H1 (cell line): ENCODE data around the gene NSDHL. TPM values are rescaled to one million over a fixed set of nuclear protein-coding genes. Genes with fewer than 3 reads are reported as not detected.

Experiments
- CTCF ChIA-PET: fragments of 300-600 bp; sonication (Branson Sonifier 250); formaldehyde crosslinking; loops from one replicate; lab custom pipeline; 2021; ENCODE audit not compliant: partially characterized antibody; lab: Charles Lee
- POLR2A ChIA-PET: fragments of 300-600 bp; sonication (Branson Sonifier 250); formaldehyde crosslinking; loops from one replicate; lab custom pipeline; 2021; ENCODE audit warnings: inconsistent platforms; ENCODE audit not compliant: partially characterized antibody; lab: Charles Lee
- DNase-seq, 2 experiments: peaks; one replicate each; pipeline versions ENCODE4 v3.0.0 to v3.0.0-alpha.2; 2010 to 2022; ENCODE audit warnings: low spot score in 2 of 2, low read depth in 1 of 2, mixed read lengths in 1 of 2
- FAIRE-seq: peaks from 2 replicates; lab custom pipeline; 2011; peaks lifted over from hg19 to GRCh38; lab: Jason Lieb, UNC
- H2AFZ ChIP-seq: 2 replicates; pipeline ENCODE4 v1.8.1; 2012; ENCODE audit warnings: low read length, inconsistent platforms
- H2AK5ac ChIP-seq: 2 replicates; pipeline ENCODE4 v1.6.1; 2013; ENCODE audit warnings: low read depth, low read length
- H2BK120ac ChIP-seq: replicated peaks from 2 replicates; pipeline ENCODE3; 2013; ENCODE audit warnings: low read depth, low read length, inconsistent platforms
- H2BK12ac ChIP-seq: 2 replicates; pipeline ENCODE4 v1.6.1; 2013; ENCODE audit warnings: low read depth, low read length
- H2BK15ac ChIP-seq: 2 replicates; pipeline ENCODE4 v1.6.1; 2013; ENCODE audit warnings: low read length
- H2BK20ac ChIP-seq: 2 replicates; pipeline ENCODE4 v1.6.1; 2013; ENCODE audit warnings: low read length
- H2BK5ac ChIP-seq: 2 replicates; pipeline ENCODE4 v1.6.1; 2013; ENCODE audit warnings: low read depth, low read length
- H3K14ac ChIP-seq: 2 replicates; pipeline ENCODE4 v1.6.1; 2013; ENCODE audit warnings: inconsistent platforms; ENCODE audit not compliant: insufficient read length
- H3K18ac ChIP-seq: 2 replicates; pipeline ENCODE4 v1.6.1; 2013; ENCODE audit warnings: low read length; ENCODE audit errors: extremely low read depth
- H3K23ac ChIP-seq: 2 replicates; pipeline ENCODE4 v1.6.1; 2013; ENCODE audit warnings: inconsistent platforms; ENCODE audit not compliant: insufficient read length
- H3K23me2 ChIP-seq: 2 replicates; pipeline ENCODE4 v1.6.1; 2013; ENCODE audit warnings: low read depth, low read length
- H3K27ac ChIP-seq: 2 replicates; pipeline ENCODE4 v1.6.1; 2011; ENCODE audit warnings: low read depth, low read length, inconsistent platforms
- H3K27me3 ChIP-seq, 4 experiments: replicated peaks in 1 of 4; 1 replicate in 1 of 4; 2 replicates in 3 of 4; pipeline versions ENCODE4 v1.6.1 to v1.8.1; 2011 to 2013; ENCODE audit warnings: low read length in 3 of 4, mild to moderate bottlenecking in 3 of 4, inconsistent platforms in 2 of 4, mixed read lengths in 2 of 4, moderate library complexity in 1 of 4; ENCODE audit not compliant: control insufficient read depth in 3 of 4, insufficient read depth in 3 of 4; ENCODE audit errors: extremely low read depth in 1 of 4
- H3K36me3 ChIP-seq, 4 experiments: 2 replicates each; pipeline versions ENCODE4 v1.6.1 to v1.8.1; 2011 to 2013; ENCODE audit warnings: mild to moderate bottlenecking in 4 of 4, low read length in 3 of 4, moderate library complexity in 2 of 4, control low read depth in 1 of 4, inconsistent platforms in 1 of 4; ENCODE audit not compliant: insufficient read depth in 4 of 4, control insufficient read depth in 2 of 4
- H3K4ac ChIP-seq: replicated peaks from 2 replicates; pipeline ENCODE3; 2013; ENCODE audit warnings: low read length, low read depth, mixed read lengths, inconsistent platforms; ENCODE audit not compliant: insufficient read length
- H3K4me1 ChIP-seq, 4 experiments: replicated peaks in 1 of 4; 1 replicate in 1 of 4; 2 replicates in 3 of 4; pipeline versions ENCODE4 v1.6.1 to v1.8.1; 2011 to 2013; ENCODE audit warnings: low read length in 3 of 4, inconsistent platforms in 2 of 4, mixed read lengths in 1 of 4; ENCODE audit not compliant: insufficient read depth in 4 of 4, control insufficient read depth in 3 of 4
- H3K4me2 ChIP-seq, 2 experiments: 2 replicates each; pipeline versions ENCODE4 v1.6.1 to v1.8.1; 2011 to 2013; ENCODE audit warnings: low read depth in 2 of 2, low read length in 2 of 2, control low read depth in 1 of 2, inconsistent platforms in 1 of 2, mild to moderate bottlenecking in 1 of 2; ENCODE audit not compliant: insufficient read depth in 1 of 2
- H3K4me3 ChIP-seq, 4 experiments: fragments of 200-600, 300-600 bp in 1 of 4; sonication (generic), shearing (Covaris generic), sonication (Bioruptor Twin) in 1 of 4; 2 replicates each; pipeline versions ENCODE4 v1.5.1 to v1.8.1; 2011 to 2016; ENCODE audit warnings: low read length in 4 of 4, low read depth in 3 of 4, control low read depth in 2 of 4, inconsistent platforms in 2 of 4, mild to moderate bottlenecking in 2 of 4, mixed read lengths in 1 of 4, moderate library complexity in 1 of 4; ENCODE audit not compliant: insufficient read depth in 2 of 4; ENCODE audit errors: extremely low read depth in 1 of 4
- H3K56ac ChIP-seq: replicated peaks from 2 replicates; pipeline ENCODE3; 2013; ENCODE audit warnings: low read depth, mild to moderate bottlenecking, mixed read lengths, low read length, inconsistent platforms; ENCODE audit not compliant: insufficient read length
- H3K79me1 ChIP-seq: 2 replicates; pipeline ENCODE4 v1.6.1; 2013; ENCODE audit warnings: low read depth, low read length, control low read depth
- H3K79me2 ChIP-seq, 2 experiments: 2 replicates each; pipeline versions ENCODE4 v1.6.1 to v1.8.1; 2012 to 2013; ENCODE audit warnings: low read length in 2 of 2, mild to moderate bottlenecking in 2 of 2, inconsistent platforms in 1 of 2; ENCODE audit not compliant: insufficient read depth in 2 of 2, control insufficient read depth in 1 of 2
- H3K9ac ChIP-seq, 4 experiments: replicated peaks in 1 of 4; 1 replicate in 1 of 4; 2 replicates in 3 of 4; pipeline versions ENCODE4 v1.6.1 to v1.8.1; 2011 to 2013; ENCODE audit warnings: low read depth in 3 of 4, low read length in 3 of 4, control low read depth in 2 of 4, mild to moderate bottlenecking in 2 of 4, moderate library complexity in 2 of 4, inconsistent platforms in 1 of 4; ENCODE audit errors: extremely low read depth in 1 of 4
- H3K9me3 ChIP-seq, 2 experiments: 2 replicates each; pipeline versions ENCODE4 v1.6.1 to v1.8.1; 2012 to 2013; ENCODE audit warnings: mild to moderate bottlenecking in 2 of 2, moderate library complexity in 2 of 2, control low read depth in 1 of 2, inconsistent platforms in 1 of 2, low read depth in 1 of 2, low read length in 1 of 2, mixed read lengths in 1 of 2; ENCODE audit not compliant: insufficient read depth in 2 of 2
- H4K20me1 ChIP-seq, 2 experiments: replicated peaks in 1 of 2; 2 replicates each; pipeline versions ENCODE3 to v1.8.1; 2011 to 2013; ENCODE audit warnings: inconsistent platforms in 2 of 2, low read length in 2 of 2, mild to moderate bottlenecking in 1 of 2; ENCODE audit not compliant: insufficient read depth in 2 of 2, control insufficient read depth in 1 of 2
- H4K5ac ChIP-seq: 2 replicates; pipeline ENCODE4 v1.6.1; 2013; ENCODE audit warnings: low read length, low read depth, mixed read lengths, inconsistent platforms; ENCODE audit not compliant: insufficient read length
- H4K8ac ChIP-seq: 2 replicates; pipeline ENCODE4 v1.8.0; 2013; ENCODE audit warnings: mild to moderate bottlenecking, moderate library complexity, low read length, inconsistent platforms; ENCODE audit not compliant: insufficient read depth; ENCODE audit errors: extremely low read depth
- H4K91ac ChIP-seq: replicated peaks from 2 replicates; pipeline ENCODE3; 2013; ENCODE audit warnings: low read length, mixed read lengths, inconsistent platforms; ENCODE audit not compliant: insufficient read length
- BCL11A ChIP-seq, 2 experiments: IDR thresholded peaks; one replicate each; pipeline ENCODE4 v1.6.1; 2011; ENCODE audit warnings: low read depth in 2 of 2, low read length in 2 of 2, mild to moderate bottlenecking in 2 of 2
- CBX5 ChIP-seq: fragments of 300-800, 300-1000 bp; sonication (generic); IDR thresholded peaks from 2 replicates; pipeline ENCODE4 v1.7.1; 2016; ENCODE audit warnings: antibody characterized with exemption, low read length, low read depth
- CEBPB ChIP-seq: IDR thresholded peaks from 2 replicates; pipeline ENCODE4 v1.6.1; 2012; ENCODE audit warnings: low read depth, low read length
- GABPA ChIP-seq: IDR thresholded peaks from 2 replicates; pipeline ENCODE4 v1.6.1; 2011; ENCODE audit warnings: mild to moderate bottlenecking, low read length, moderate library complexity, borderline replicate concordance; ENCODE audit not compliant: insufficient read depth
- HDAC2 ChIP-seq, 2 experiments: fragments of 300-600 bp in 1 of 2; sonication (generic) in 1 of 2; IDR thresholded peaks; 2 replicates each; pipeline ENCODE4 v1.6.1; 2011 to 2012; ENCODE audit warnings: low read depth in 2 of 2, low read length in 2 of 2, mild to moderate bottlenecking in 2 of 2, moderate library complexity in 2 of 2, borderline replicate concordance in 1 of 2, inconsistent platforms in 1 of 2
- JUN ChIP-seq: IDR thresholded peaks from 2 replicates; pipeline ENCODE4 v1.6.1; 2011; ENCODE audit warnings: low read depth, mild to moderate bottlenecking, improper control_type of control experiment, low read length
- JUND ChIP-seq: IDR thresholded peaks from 2 replicates; pipeline ENCODE4 v1.6.1; 2011; ENCODE audit warnings: mild to moderate bottlenecking, improper control_type of control experiment, low read length
- POLR2AphosphoS5 ChIP-seq: IDR thresholded peaks from 2 replicates; pipeline ENCODE4 v1.6.1; 2011; ENCODE audit warnings: low read depth, low read length
- RAD21 ChIP-seq, 2 experiments: IDR thresholded peaks in 1 of 2; conservative IDR thresholded peaks in 1 of 2; 2 replicates each; pipeline ENCODE4 v1.6.1; 2011; ENCODE audit warnings: low read depth in 2 of 2, low read length in 2 of 2, improper control_type of control experiment in 1 of 2, inconsistent platforms in 1 of 2, mild to moderate bottlenecking in 1 of 2, moderate library complexity in 1 of 2
- RNF2 ChIP-seq: fragments of 200-900, 300-1000 bp; sonication (generic); IDR thresholded peaks from 2 replicates; pipeline ENCODE4 v1.7.1; 2016; ENCODE audit warnings: borderline replicate concordance, low read depth, mild to moderate bottlenecking, antibody characterized with exemption, low read length; ENCODE audit not compliant: poor library complexity, severe bottlenecking; ENCODE audit errors: missing control alignments
- SAP30 ChIP-seq: fragments of 300-600 bp; sonication (generic); IDR thresholded peaks from 2 replicates; pipeline ENCODE4 v1.7.1; 2012; ENCODE audit warnings: low read length, moderate library complexity, mild to moderate bottlenecking, inconsistent platforms; ENCODE audit not compliant: insufficient read depth, insufficient replicate concordance
- SIRT6 ChIP-seq: IDR thresholded peaks from one replicate; pipeline ENCODE4 v1.7.1; 2012; ENCODE audit warnings: low read length, inconsistent platforms
- TAF7 ChIP-seq: optimal IDR thresholded peaks from 2 replicates; pipeline ENCODE3; 2011; ENCODE audit warnings: low read depth, mild to moderate bottlenecking, inconsistent platforms, low read length, moderate library complexity, borderline replicate concordance
- WGBS, 2 experiments: shearing (Covaris generic) in 1 of 2; methylation state at CpG; one replicate each; pipeline versions ENCODE4 v1.1.6 to v1.1.7; 2013 to 2015; ENCODE audit warnings: low lambda C conversion rate in 2 of 2, mixed read lengths in 2 of 2, inconsistent platforms in 1 of 2, low coverage in 1 of 2, missing lambda C conversion rate in 1 of 2; ENCODE audit not compliant: insufficient replicate concordance in 2 of 2, insufficient coverage in 1 of 2, insufficient read length in 1 of 2; ENCODE audit errors: extremely low coverage in 1 of 2, missing lambda C conversion rate in 1 of 2; 5-methylcytosine and 5-hydroxymethylcytosine counted together
- polyA plus RNA-seq, 7 experiments: library from polyadenylated mRNA; depleted of rRNA in 3 of 7; stranded (reverse) in 5 of 7; unstranded in 2 of 7; fragments of >200 nt in 5 of 7; fragments of 200-250 nt in 2 of 7; gene quantifications; 1 replicate in 5 of 7; 2 replicates in 1 of 7; 4 replicates in 1 of 7; pipeline versions ENCODE4 v1.2.1 to v1.2.3, GENCODE V29; 2011 to 2013; ENCODE audit warnings: missing spikeins in 2 of 7, mixed read lengths in 2 of 7
- total RNA-seq: library from RNA; stranded (reverse); fragmentation: NEBNext Ultra II Directional; extraction: Animal tissue kit (Norgen Biotek cat#: 25700); gene quantifications from 2 replicates; pipeline ENCODE4 v1.2.1, GENCODE V29; 2021

Gene NSDHL
- total and polyA plus RNA-seq, 2 of the 8 experiments (the other 6 are each of a cell fraction or from before 2014, with no cell fraction given): 31.5 to 34.6 TPM

GRCh38 chrX:152818356-152818755 is 12.5 kb upstream of the NSDHL start:
- Histone ChIP-seq H3K4me2 (no peak overlapping the region), H3K23me2 (no peaks in the 10 kb centered on the region), H3K4me1 (no peaks in the 10 kb centered on the region), H3K4ac (no peak overlapping the region), H3K27ac (no peak overlapping the region), H3K14ac (no peak overlapping the region), H2BK5ac (no peak overlapping the region), H4K5ac (no peak overlapping the region), H3K27me3 (no peaks in the 10 kb centered on the region; a peak in 1 of 7 replicates), H2BK120ac (no peak overlapping the region), H2BK20ac (no peak overlapping the region), H3K36me3 (no peaks in the 10 kb centered on the region), H4K8ac (no peak overlapping the region), H4K20me1 (no peaks in the 10 kb centered on the region), H3K18ac (no peak overlapping the region), H3K23ac (no peak overlapping the region), H2BK15ac (no peak overlapping the region), H4K91ac (no peak overlapping the region), H3K79me2 (no peaks in the 10 kb centered on the region), H2AK5ac (no peak overlapping the region), H3K79me1 (no peaks in the 10 kb centered on the region), H2BK12ac (no peak overlapping the region), H3K56ac (no peak overlapping the region), H3K9ac (no peak overlapping the region), H2AFZ (no peak overlapping the region), H3K9me3 (no peaks in the 10 kb centered on the region), H3K4me3 (no peak overlapping the region)
- FAIRE-seq: no peak
- WGBS, 2 experiments: 80% methylated on average over 5 of the region's 5 CpGs; no CpG with 5 or more reads in 1 of the 2 experiments
- no peak for DNase-seq
- ChIA-PET CTCF (interaction anchor here (0.6 to 4.7 kb wide), 15 partner anchors 10 to 1948 kb away, joined by 3 to 39 read pairs (median 4); no protein-coding TSS in a partner anchor), POLR2A (interaction anchor here (0.9 kb wide), 1 partner anchor 178 kb away, joined by 3 read pairs; no protein-coding TSS in a partner anchor)
- TF ChIP-seq TAF7 (no peak), JUND (no peak), SAP30 (no peak), BCL11A (IDR thresholded peaks at IDR 0.05; ENCODE audit: low read depth in 2 of 2, low read length in 2 of 2) (no peak), CBX5 (no peak), SIRT6 (no peak), HDAC2 (IDR thresholded peaks at IDR 0.05; ENCODE audit: borderline replicate concordance in 1 of 2, low read depth in 2 of 2, low read length in 2 of 2) (no peak), JUN (no peak), CEBPB (no peak), POLR2AphosphoS5 (no peak), RAD21 (IDR thresholded peaks at IDR 0.05 in 1 of 2, conservative IDR thresholded peaks at IDR 0.05 in 1 of 2; ENCODE audit: low read depth in 2 of 2, low read length in 2 of 2) (no peak), GABPA (no peak), RNF2 (no peak)
